HG02943 (cell line): ENCODE results near the gene CDH5.
"Not testable (repeated sequence)": the region's sequence is repeated elsewhere in the genome, so short reads cannot be mapped to it uniquely, and the experiment has no call there.

ENCODE experiments used
- ATAC-seq: cut with Tn5 transposase; IDR thresholded peaks from one replicate; pipeline ENCODE4 v1.9.1; 2021; ENCODE audit warnings: mild to moderate bottlenecking, low read depth, moderate library complexity; ENCODE audit not compliant: unreplicated experiment

CDH5 gene

GRCh38 chr16:66429290-66429962, 62.9 kb downstream of the CDH5 start:
- ATAC-seq: no peak

- ATAC-seq: no peak
Observed at GRCh38 chr16:66430214-66430613, 63.7 kb downstream of the CDH5 start.

- no peak for ATAC-seq
Observed at GRCh38 chr16:66431760-66432159, 65.3 kb downstream of the CDH5 start.

DNA sequence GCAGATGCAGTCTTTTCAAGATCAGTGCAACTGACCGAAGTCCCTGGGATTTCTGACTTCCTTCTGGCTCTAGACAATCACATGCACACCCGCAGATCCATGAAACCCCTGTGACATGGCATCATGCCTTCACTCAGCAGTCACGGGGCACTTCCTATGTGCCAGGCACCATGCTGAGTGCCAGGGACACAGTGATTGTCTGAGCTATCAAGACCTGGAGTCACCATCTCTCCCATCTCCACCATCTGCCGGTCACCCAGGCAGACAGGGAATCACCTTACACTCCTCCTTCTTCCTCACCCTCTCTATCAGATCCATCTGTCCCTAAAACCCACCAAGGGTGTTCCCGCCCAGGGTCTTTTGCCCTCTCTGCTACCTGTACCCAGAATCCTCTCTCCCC, 65.9 kb downstream of the CDH5 start:
- no peak for ATAC-seq

DNA sequence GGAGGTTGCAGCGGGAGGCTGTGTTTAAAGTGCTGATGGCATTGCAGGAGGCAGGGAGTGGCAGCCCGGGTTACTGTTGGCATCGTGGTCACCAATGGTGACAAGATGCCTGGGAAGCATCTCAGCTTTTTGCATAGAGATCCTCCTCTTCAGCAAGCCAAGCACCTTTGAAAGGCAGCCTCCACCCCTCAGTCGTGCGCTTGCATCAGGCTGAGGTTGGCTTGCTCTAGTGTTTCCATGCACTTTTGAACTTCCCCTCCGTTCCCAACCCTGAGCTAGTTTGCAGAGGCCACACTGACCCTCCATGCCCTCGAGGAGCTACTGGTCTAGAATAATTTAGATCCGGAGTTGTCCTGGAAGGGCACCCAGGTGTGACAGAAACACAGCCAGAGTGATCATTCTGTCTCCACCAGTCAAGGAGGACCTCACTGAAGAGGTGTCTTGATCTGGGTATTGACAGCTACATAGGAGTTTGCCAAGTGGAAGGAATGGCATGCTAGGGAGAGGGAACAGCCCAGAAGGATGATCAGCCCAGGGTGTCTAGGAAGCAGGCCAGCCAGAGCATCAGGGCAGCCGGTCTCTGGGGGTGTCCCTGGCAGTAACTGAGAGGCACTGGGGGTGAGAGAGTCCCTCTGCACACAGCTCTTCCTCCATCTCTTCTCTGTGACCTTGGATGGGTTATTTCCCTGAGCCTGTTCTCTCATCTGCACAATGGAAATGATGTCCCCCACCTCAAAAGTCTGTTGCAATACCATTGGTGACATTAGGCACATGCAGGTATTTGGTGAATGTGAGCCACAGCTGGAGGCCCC, 68.3 kb downstream of the CDH5 start:
- ATAC-seq: no peak

- ATAC-seq: no peak
Observed at GRCh38 chr16:66435896-66436295, 69.4 kb downstream of the CDH5 start.

- no peak for ATAC-seq
Observed at GRCh38 chr16:66437391-66437945, 71.0 kb downstream of the CDH5 start.

DNA sequence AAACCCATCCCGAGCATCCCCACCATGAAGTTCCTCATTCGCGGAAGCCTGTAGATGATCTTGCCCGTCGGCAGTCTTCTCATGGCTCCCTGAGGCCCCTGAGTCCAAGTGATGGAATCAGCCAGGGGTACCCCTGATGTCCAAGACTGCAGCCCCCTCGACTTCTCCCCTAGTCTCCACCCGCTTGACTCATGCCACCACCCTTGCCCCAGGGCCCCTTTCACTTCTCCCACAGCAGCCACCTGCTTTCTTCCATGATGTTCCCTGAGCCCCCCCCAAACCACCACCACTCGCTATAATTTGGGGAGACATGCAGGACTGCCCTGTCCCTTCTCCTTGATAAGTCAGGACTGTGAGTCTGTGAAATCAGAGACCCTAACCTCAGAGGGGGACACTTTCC, 72.0 kb downstream of the CDH5 start:
- no peak for ATAC-seq

GRCh38 chr16:66439051-66439730, 72.7 kb downstream of the CDH5 start:
- no peak for ATAC-seq

DNA sequence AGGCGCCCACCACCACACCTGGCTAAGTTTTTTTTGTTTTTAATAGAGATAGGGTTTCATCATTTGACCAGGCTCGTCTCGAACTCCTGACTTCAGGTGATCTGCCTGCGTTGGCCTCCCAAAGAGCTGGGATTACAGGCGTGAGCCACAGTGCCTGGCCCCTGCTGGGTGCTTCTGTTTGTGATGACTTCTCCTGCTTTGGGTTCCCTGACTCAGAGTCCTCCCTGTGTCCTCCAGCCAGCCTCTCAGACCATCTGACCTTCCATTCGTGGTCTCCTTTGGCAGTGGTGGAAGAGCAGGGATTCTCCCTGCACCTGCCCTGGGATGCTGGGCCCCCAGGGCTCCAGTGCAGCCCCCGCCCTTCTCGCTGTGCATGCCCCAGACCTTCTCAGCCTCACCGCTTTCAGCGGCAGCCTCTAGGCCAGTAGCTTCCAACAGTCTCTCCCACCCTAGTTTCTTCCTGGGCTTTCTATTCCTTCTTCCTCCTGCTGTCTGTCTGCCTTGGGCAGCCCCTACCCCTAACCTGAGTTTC, 73.8 kb downstream of the CDH5 start:
- no peak for ATAC-seq

- ATAC-seq: no peak
Observed at GRCh38 chr16:66440970-66441369, 74.5 kb downstream of the CDH5 start.

- no peak for ATAC-seq
Observed at GRCh38 chr16:66441586-66442375, 75.3 kb downstream of the CDH5 start.

- no peak for ATAC-seq
Observed at GRCh38 chr16:66442502-66443268, 76.2 kb downstream of the CDH5 start.

- no peak for ATAC-seq
Observed at GRCh38 chr16:66443269-66443652, 76.8 kb downstream of the CDH5 start.

DNA sequence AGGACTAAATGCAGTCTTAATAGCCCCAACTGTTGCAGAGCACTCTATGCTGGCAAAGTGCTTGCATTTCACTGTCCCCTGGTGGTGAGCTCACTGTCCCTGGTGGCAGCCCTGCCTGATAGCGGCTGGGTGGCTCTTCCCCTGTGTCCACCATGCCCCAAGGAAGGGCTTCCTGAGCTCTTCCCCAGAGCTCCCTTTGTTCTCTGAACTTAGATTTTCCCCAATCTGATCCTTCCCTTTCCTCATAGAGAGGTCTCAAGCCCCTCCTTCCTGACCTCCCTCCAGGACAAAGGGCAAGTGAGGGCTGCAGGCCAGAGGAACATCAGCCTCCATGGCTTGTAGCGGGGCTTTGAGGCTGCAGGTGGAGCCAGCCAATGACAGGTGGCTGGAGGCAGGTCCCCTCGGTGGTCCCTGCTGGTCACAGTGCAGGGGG, 77.6 kb downstream of the CDH5 start:
- no peak for ATAC-seq

GRCh38 chr16:66446737-66447136, 80.2 kb downstream of the CDH5 start:
- no peak for ATAC-seq

GRCh38 chr16:66447491-66447890, 81.0 kb downstream of the CDH5 start:
- ATAC-seq: no peak

GRCh38 chr16:66451548-66451947, 85.1 kb downstream of the CDH5 start:
- ATAC-seq: no peak

DNA sequence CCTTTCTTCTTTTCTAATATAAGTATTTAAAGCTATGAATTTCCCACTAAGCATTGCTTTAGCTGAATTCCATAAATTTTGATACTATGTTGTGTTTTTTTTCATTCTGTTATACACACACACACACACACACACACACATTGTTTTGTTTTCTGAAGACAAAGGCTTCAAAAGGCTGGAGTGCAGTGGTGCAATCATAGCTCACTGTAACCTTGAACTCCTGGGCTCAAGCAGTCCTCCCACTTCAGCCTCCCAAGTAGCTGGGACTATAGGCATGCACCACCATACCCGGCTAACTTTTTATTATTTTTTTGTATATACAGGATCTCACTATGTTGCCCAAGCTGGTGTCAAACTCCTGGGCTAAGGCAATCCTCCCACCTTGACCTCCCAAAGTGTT, 86.7 kb downstream of the CDH5 start:
- ATAC-seq: not testable (repeated sequence)
